HepG2 (cell line): ENCODE measurements around the gene SLC16A3.

ENCODE experiments used
- ARNTL ChIP-seq: sonication (generic); formaldehyde crosslinking; IDR thresholded peaks from 2 replicates; pipeline ENCODE4 v1.4.0; 2020; ENCODE audit warnings: mild to moderate bottlenecking, missing genetic modification reagents
- BHLHE40 ChIP-seq: IDR thresholded peaks from 2 replicates; pipeline ENCODE4 v1.6.1; 2011; ENCODE audit warnings: low read length, improper control_type of control experiment
- CREB1 ChIP-seq, 2 experiments: fragments of 450-650 bp in 1 of 2; IDR thresholded peaks; 2 replicates each; pipeline ENCODE4 v1.6.1; 2016 to 2017; ENCODE audit warnings: control low read depth in 1 of 2, mild to moderate bottlenecking in 1 of 2, missing compliant biosample characterization in 1 of 2, missing genetic modification characterization in 1 of 2
- CTCF ChIP-seq: sonication (generic); formaldehyde crosslinking; IDR thresholded peaks from 2 replicates; pipeline ENCODE4 v1.5.0; 2020; ENCODE audit warnings: mild to moderate bottlenecking, missing genetic modification reagents, moderate library complexity
- EED ChIP-seq: sonication (generic); formaldehyde crosslinking; IDR thresholded peaks from 2 replicates; pipeline ENCODE4 v1.5.0; 2020; ENCODE audit warnings: mild to moderate bottlenecking, missing genetic modification reagents
- ZNF331 ChIP-seq: sonication (generic); formaldehyde crosslinking; IDR thresholded peaks from 2 replicates; pipeline ENCODE4 v1.4.0; 2020; ENCODE audit warnings: missing genetic modification reagents
- ZNF44 ChIP-seq: sonication (generic); formaldehyde crosslinking; IDR thresholded peaks from 2 replicates; pipeline ENCODE4 v1.5.1; 2020; ENCODE audit warnings: mild to moderate bottlenecking, missing genetic modification reagents
- ZNF556 ChIP-seq: sonication (generic); formaldehyde crosslinking; IDR thresholded peaks from 2 replicates; pipeline ENCODE4 v1.4.0; 2020; ENCODE audit warnings: mild to moderate bottlenecking, missing genetic modification reagents, borderline replicate concordance
- TF ChIP-seq, protein P1 (sequence below): sonication (generic); formaldehyde crosslinking; IDR thresholded peaks from 2 replicates; pipeline ENCODE4 v1.4.0; 2020; ENCODE audit warnings: missing genetic modification reagents

DNA sequence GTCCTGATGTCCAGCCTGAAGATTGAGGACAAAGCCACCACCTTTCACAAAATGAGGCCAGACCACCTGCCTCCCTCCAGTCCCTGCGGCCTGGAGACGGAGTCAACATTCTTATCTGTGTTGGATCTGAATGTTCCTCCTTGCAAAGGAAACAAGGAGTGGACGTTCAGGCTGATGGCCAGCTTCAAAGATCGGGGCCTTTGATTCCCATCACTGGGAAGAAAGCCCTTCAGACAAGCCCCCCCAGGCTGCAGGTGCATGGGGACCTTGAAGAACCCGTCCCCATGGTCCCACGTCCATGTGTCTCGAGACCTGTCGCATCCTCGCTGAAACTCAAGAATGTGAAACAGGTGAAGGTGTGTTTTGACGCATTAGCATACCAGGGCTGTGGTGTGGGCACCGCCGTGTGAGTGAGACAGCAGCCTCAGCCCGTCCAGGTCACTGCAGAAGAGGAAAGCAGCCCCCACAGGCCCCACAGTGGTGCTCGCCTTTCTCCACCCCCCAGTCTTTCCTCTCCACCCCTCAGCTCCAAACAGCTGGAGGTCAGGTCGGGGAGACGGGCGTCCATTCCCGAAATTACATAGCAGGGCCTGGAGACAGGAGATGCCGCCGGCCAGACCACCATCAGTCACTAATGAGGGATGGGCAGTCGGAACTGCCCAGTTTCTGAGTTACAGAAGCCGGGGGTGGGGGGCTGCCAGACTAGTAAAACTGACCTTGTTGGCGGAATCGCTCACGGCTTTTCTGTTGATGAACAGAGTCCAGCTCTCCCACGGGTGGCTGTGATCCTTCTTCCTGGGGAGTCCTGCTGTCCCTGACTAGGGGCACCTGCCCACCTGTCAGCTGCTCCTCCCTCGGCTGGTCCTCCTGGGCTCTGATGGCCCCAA, 45.5 kb downstream of the SLC16A3 start:
- TF ChIP-seq ZNF331 (CRISPR knock-in tag) (no peak), CREB1 (IDR thresholded peaks at IDR 0.05) (no peak), CREB1 (CRISPR knock-in tag; IDR thresholded peaks at IDR 0.05) (no peak), ZNF556 (CRISPR knock-in tag) (no peak), CTCF (no peak), EED (CRISPR knock-in tag) (no peak), ZNF44 (CRISPR knock-in tag) (no peak), BHLHE40 (no peak), ARNTL (CRISPR knock-in tag) (no peak)
- TF ChIP-seq, protein P1, sequence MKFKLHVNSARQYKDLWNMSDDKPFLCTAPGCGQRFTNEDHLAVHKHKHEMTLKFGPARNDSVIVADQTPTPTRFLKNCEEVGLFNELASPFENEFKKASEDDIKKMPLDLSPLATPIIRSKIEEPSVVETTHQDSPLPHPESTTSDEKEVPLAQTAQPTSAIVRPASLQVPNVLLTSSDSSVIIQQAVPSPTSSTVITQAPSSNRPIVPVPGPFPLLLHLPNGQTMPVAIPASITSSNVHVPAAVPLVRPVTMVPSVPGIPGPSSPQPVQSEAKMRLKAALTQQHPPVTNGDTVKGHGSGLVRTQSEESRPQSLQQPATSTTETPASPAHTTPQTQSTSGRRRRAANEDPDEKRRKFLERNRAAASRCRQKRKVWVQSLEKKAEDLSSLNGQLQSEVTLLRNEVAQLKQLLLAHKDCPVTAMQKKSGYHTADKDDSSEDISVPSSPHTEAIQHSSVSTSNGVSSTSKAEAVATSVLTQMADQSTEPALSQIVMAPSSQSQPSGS (CRISPR knock-in tag): no peak
